K562 (cell line): Measurements from ENCODE around the gene CEBPB. TPM values are rescaled to one million over a fixed set of nuclear protein-coding genes. Genes with fewer than 3 reads are reported as not detected.
A peak's percentile ranks its signal among the peaks of the same experiment; 100 is the strongest.

Experiments
- AFF1 ChIP-seq, 2 experiments: fragments of 450-650 bp; IDR thresholded peaks; 2 replicates each; pipeline ENCODE4 v1.6.1; 2018; ENCODE audit warnings: mild to moderate bottlenecking in 2 of 2, low read depth in 1 of 2; ENCODE audit not compliant: partially characterized antibody in 2 of 2
- CCAR2 ChIP-seq: fragments of 200-400 bp; formaldehyde crosslinking; IDR thresholded peaks from 2 replicates; pipeline ENCODE4 v1.6.1; 2017; ENCODE audit warnings: mild to moderate bottlenecking, low read depth, low read length
- FOSL1 ChIP-seq: fragments of 200-800 bp; sonication (Bioruptor generic); conservative IDR thresholded peaks from 2 replicates; pipeline ENCODE4 v1.6.1; 2016; ENCODE audit warnings: missing genetic modification characterization, missing compliant biosample characterization
- FOXJ2 ChIP-seq: fragments of 200-800 bp; sonication (Bioruptor generic); IDR thresholded peaks from 2 replicates; pipeline ENCODE4 v1.6.1; 2016; ENCODE audit warnings: missing genetic modification characterization, missing compliant biosample characterization
- FOXK2 ChIP-seq, 2 experiments: fragments of 450-650 bp; IDR thresholded peaks in 1 of 2; conservative IDR thresholded peaks in 1 of 2; 2 replicates each; pipeline ENCODE4 v1.6.1; 2016; ENCODE audit warnings: low read depth in 2 of 2, mild to moderate bottlenecking in 1 of 2
- KLF13 ChIP-seq: fragments of 450-650 bp; IDR thresholded peaks from 2 replicates; pipeline ENCODE4 v1.6.1; 2016; ENCODE audit warnings: missing genetic modification characterization, low read depth, mild to moderate bottlenecking, missing compliant biosample characterization, moderate library complexity, borderline replicate concordance
- PURB ChIP-seq: sonication (generic); formaldehyde crosslinking; IDR thresholded peaks from 2 replicates; pipeline ENCODE4 v1.9.0; 2021; ENCODE audit warnings: low read depth, mild to moderate bottlenecking, missing genetic modification reagents
- RBM34 ChIP-seq: fragments of 200-400 bp; formaldehyde crosslinking; IDR thresholded peaks from 2 replicates; pipeline ENCODE4 v1.6.1; 2018; ENCODE audit warnings: low read length, borderline replicate concordance; ENCODE audit not compliant: insufficient read depth
- SAFB ChIP-seq: fragments of 200-400 bp; formaldehyde crosslinking; IDR thresholded peaks from 2 replicates; pipeline ENCODE4 v1.6.1; 2017; ENCODE audit warnings: low read depth, low read length, borderline replicate concordance
- SIN3B ChIP-seq: fragments of 450-650 bp; IDR thresholded peaks from 2 replicates; pipeline ENCODE4 v1.6.1; 2017; ENCODE audit warnings: low read depth, mild to moderate bottlenecking, moderate library complexity
- TRIM28 ChIP-seq: fragments of 450-650 bp; IDR thresholded peaks from 2 replicates; pipeline ENCODE4 v1.6.1; 2017
- ZBTB7A ChIP-seq: IDR thresholded peaks from 2 replicates; pipeline ENCODE4 v1.6.1; 2011; ENCODE audit warnings: low read depth, mild to moderate bottlenecking, low read length, moderate library complexity, borderline replicate concordance; ENCODE audit not compliant: control insufficient read depth
- ZNF445 ChIP-seq: fragments of 250-450 bp; sonication (Bioruptor Pico); IDR thresholded peaks from 2 replicates; pipeline ENCODE4 v1.4.0; 2020; ENCODE audit warnings: low read depth, mild to moderate bottlenecking, moderate library complexity
- ZNF77 ChIP-seq: fragments of 250-450 bp; sonication (Bioruptor Pico); IDR thresholded peaks from 2 replicates; pipeline ENCODE4 v1.5.0; 2020
- polyA plus RNA-seq, 8 experiments: library from polyadenylated mRNA; depleted of rRNA in 4 of 8; stranded (reverse) in 5 of 8; unstranded in 3 of 8; fragments of >200 nt; fragmentation: Nextera tagmentation in 2 of 8; fragmentation: Illumina TruSeq in 1 of 8; extraction: Ambion mirVana in 2 of 8; extraction: Trizol in 1 of 8; gene quantifications; 2 replicates each; pipeline versions ENCODE4 v1.2.1 to v1.2.3, GENCODE V29; 2011 to 2014; ENCODE audit warnings: inconsistent platforms in 1 of 8, missing spikeins in 1 of 8
- total RNA-seq, 7 experiments: library from RNA; depleted of rRNA in 6 of 7; stranded (reverse); fragments of >200 nt in 6 of 7; fragmentation: Illumina TruSeq in 2 of 7; extraction: Trizol in 2 of 7; gene quantifications; 2 replicates each; pipeline versions ENCODE4 v1.2.1 to v1.2.3, GENCODE V29; 2011 to 2021; ENCODE audit warnings: low replicate concordance in 1 of 7
- TF ChIP-seq, protein P1 (sequence below), 2 experiments: fragments of 450-650 bp; formaldehyde crosslinking in 1 of 2; IDR thresholded peaks; 2 replicates each; pipeline versions ENCODE4 v1.4.0 to v1.6.1; 2014 to 2020; ENCODE audit warnings: mild to moderate bottlenecking in 2 of 2, borderline replicate concordance in 1 of 2, low read depth in 1 of 2

The CEBPB gene
- total and polyA plus RNA-seq, 9 of the 15 experiments (the other 6 are each of a cell fraction or from before 2014, with no cell fraction given) = 1.2 to 72.6 (median 7.8) TPM

DNA sequence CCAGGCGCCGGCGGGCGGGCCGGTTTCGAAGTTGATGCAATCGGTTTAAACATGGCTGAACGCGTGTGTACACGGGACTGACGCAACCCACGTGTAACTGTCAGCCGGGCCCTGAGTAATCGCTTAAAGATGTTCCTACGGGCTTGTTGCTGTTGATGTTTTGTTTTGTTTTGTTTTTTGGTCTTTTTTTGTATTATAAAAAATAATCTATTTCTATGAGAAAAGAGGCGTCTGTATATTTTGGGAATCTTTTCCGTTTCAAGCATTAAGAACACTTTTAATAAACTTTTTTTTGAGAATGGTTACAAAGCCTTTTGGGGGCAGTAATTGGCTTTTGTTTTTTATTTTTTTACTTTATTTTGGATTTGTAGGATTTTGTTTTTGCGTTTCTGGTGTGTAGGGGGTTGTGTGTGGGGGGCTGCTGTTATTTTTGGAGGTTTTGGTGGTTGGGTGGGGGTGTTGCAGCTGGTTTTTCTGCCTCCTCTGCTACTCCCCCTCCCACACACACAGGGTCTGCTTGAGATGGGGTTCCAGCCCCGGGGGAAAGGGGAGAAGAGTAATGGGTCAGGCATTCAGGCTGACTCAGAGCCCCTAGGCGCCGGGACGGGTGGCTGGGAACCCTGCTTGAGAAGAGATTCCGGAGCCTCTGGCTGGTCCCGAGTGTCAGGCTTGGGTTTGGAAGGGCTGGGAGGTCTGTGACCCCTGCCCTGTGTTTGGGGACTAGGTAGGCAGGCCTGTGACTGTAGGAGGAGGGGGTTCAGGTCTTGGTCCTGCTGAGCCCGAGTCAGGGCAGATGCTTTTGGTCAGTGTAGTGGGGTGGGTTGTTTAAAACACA lies 2.0 kb downstream of the CEBPB start (continued):
- TF ChIP-seq AFF1 (IDR thresholded peaks at IDR 0.05; ENCODE audit: low read depth in 1 of 2, partially characterized antibody in 2 of 2) = peak; percentile 78 to 87
- TF ChIP-seq FOXJ2 (tag) = peak; percentile 88
- no peak for TF ChIP-seq ZBTB7A
- TF ChIP-seq PURB (CRISPR knock-in tag) = no peak
- no peak for TF ChIP-seq CCAR2
- no peak for TF ChIP-seq ZNF77
- TF ChIP-seq FOXK2 (conservative IDR thresholded peaks at IDR 0.05 in 1 of 2, IDR thresholded peaks at IDR 0.05 in 1 of 2; ENCODE audit: low read depth in 2 of 2) = peak; percentile 98 to 99
- TF ChIP-seq, protein P1, sequence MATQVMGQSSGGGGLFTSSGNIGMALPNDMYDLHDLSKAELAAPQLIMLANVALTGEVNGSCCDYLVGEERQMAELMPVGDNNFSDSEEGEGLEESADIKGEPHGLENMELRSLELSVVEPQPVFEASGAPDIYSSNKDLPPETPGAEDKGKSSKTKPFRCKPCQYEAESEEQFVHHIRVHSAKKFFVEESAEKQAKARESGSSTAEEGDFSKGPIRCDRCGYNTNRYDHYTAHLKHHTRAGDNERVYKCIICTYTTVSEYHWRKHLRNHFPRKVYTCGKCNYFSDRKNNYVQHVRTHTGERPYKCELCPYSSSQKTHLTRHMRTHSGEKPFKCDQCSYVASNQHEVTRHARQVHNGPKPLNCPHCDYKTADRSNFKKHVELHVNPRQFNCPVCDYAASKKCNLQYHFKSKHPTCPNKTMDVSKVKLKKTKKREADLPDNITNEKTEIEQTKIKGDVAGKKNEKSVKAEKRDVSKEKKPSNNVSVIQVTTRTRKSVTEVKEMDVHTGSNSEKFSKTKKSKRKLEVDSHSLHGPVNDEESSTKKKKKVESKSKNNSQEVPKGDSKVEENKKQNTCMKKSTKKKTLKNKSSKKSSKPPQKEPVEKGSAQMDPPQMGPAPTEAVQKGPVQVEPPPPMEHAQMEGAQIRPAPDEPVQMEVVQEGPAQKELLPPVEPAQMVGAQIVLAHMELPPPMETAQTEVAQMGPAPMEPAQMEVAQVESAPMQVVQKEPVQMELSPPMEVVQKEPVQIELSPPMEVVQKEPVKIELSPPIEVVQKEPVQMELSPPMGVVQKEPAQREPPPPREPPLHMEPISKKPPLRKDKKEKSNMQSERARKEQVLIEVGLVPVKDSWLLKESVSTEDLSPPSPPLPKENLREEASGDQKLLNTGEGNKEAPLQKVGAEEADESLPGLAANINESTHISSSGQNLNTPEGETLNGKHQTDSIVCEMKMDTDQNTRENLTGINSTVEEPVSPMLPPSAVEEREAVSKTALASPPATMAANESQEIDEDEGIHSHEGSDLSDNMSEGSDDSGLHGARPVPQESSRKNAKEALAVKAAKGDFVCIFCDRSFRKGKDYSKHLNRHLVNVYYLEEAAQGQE (IDR thresholded peaks at IDR 0.05; ENCODE audit: borderline replicate concordance) = no peak
- TF ChIP-seq, protein P1 (CRISPR knock-in tag; IDR thresholded peaks at IDR 0.05; ENCODE audit: low read depth) = peak; percentile 21; the same call in 1 of the 2 replicates
- no peak for TF ChIP-seq SIN3B
- TF ChIP-seq SAFB = no peak
- TF ChIP-seq TRIM28 = no peak; the same call in 1 of the 2 replicates
- no peak for TF ChIP-seq ZNF445 (CRISPR knock-in tag)
- TF ChIP-seq RBM34 = no peak
- no peak for TF ChIP-seq KLF13 (tag)
- peak; percentile 77 for TF ChIP-seq FOSL1 (tag)
